CD4-positive, alpha-beta T cell treated with Interleukin-2 at 100 ng/mL for 4 hours (primary cell): Measurements from ENCODE around the gene RPL18.
"Not testable (repeated sequence)": the region's sequence is repeated elsewhere in the genome, so short reads cannot be mapped to it uniquely, and the experiment has no call there.

Experiments used
- DNase-seq: peaks from one replicate; pipeline ENCODE4 v3.0.0-alpha.2; 2020; ENCODE audit warnings: low spot score

RPL18 gene

DNA sequence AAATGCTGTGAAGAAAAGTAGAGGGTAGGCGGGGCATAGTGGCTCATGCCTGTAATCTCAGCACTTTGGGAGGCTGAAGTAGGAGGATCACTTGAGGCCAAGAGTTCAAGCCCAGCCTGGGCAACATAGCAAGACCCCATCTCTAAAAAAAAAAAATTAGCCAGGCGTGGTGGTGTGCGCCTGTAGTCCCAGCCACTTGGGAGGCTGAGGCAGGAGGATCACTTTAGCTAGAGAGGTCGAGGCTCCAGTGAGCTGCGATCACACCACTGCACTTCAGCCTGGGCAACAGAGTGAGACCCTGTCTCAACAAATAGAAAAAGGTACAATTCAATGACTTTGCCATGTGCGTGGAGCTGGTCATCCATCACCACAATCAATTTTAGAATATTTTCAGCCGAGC, 41.1 kb downstream of the RPL18 start:
- DNase-seq: not testable (repeated sequence)

DNA sequence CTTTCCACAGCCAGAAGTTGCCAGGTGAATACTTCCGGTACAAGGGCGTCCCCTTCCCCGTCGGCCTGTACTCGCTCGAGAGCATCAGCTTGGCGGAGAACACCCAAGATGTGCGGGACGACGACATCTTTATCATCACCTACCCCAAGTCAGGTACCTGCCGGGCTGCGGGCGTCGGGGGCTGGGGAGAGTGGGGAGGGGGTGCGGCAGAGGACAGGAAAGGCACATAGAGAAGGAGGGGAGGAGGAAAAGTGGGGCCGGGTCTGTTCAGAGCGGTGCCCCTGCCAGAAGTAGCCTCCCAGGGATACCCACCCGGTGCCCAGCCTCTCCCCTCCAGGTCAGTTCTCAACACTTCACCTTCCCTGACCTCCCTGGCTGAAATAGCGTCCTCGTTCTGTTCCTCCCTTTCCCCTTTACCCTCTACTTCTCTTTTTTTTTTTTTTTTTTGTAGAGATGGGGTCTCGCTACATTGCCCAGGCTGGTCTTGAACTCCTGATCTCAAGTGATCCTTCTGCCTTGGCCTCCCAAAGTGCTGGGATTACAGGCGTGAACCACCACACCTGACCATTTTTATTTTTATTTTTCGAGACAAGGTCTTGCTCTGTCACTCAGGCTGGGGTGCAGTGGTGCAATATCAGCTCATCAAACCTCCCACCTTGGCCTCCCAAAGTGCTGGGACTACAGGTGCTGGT, 42.9 kb downstream of the RPL18 start:
- no peak for DNase-seq

DNA sequence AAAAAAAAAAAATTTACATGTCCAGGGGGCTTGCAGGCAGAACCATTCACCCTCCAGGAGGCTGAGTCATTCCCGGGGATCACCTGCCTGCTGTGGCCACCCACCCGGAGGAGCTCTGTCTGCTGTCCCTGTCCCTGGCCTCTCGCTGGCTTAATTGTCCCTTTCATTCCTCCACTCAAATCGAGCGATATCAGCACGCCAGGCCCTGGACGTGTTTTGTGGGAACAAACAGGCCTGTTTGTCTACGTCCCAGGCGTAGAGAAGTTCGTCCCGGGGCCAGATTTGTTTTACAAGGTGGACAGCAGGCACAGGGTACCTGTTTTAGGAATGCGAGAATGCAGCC, 45.8 kb downstream of the RPL18 start:
- no peak for DNase-seq

DNA sequence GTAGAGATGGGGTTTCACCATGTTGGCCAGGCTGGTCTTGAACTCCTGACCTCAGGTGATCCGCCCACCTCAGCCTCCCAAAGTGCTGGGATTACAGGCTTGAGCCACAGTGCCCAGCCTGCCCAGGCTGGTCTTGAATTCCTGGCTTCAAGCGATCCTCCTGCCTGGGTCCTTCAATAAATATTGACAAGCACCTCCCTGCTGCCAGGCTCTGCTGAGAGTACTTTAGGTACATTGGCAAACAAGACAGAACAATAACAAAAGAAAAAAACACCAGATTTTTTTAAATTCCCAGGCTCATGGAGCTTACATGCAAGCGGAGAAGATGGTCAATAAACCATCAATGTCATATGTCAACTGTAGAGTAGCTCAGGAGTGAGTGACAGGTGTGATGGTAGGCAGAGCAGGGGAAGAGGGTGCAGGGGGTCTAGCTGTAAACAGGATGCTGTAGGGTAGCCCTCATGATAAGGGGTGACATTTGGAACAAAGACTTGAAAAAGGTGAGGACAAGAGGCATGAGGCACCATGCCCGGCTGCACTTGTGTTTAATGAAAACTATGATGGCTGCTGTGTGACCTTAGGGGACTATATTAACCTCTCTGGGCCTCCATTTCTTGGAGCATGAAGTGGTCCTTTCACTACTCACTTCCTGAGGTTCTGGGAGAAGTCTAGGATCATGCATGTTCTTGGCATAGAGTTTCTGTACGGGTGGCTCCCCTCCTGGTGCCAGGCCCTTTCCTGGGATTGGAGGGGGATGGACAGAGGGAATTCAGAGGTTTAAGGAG, 47.4 kb downstream of the RPL18 start:
- DNase-seq: no peak

DNA sequence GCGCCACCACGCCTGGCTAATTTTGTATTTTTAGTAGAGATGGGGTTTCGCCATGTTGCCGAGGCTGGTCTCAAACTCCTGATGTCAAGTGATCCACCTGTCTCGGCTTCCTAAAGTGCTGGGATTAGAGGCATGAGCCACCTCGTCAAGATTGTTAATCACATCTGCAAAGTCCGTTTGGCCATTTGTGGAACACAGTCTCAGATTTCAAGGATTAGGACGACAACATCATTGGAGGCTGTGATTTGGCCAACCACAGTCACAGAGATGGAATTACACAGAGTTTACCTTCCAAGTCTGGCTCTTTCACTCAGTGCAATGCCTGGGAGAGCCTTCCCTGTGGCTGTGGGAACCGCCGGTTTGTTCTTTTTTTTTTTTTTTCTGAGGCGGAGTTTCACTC, 49.2 kb downstream of the RPL18 start:
- DNase-seq: no peak

DNA sequence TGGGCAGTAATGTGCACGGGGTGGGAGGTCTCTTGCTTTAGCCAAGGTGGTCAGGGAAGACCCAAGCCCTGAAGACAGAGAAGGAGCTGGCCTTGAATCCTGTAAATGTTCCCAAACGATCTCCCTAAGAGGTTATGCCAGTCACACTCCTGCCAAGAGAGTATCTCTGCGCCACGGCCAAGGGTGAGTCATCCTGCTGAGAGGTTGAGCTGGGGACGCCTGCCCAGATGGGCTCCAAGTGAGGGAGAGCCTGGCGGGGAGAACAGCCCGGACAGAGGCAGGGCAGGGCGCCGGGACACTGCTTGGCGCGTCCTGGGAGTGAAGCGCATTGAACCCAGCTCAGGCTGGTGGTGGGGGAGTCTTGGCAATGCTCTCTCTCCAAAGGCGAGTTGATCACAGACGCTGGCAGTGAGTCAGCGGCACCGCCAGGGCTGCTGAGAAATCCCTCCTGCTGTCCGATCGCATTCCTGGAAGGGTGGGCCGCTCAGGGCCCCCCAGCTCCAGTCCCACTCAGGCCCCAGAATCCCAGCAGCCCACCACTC, 50.6 kb downstream of the RPL18 start:
- DNase-seq: no peak
